ENCODE measurements around the gene NCAM2.

The NCAM2 gene

DNA sequence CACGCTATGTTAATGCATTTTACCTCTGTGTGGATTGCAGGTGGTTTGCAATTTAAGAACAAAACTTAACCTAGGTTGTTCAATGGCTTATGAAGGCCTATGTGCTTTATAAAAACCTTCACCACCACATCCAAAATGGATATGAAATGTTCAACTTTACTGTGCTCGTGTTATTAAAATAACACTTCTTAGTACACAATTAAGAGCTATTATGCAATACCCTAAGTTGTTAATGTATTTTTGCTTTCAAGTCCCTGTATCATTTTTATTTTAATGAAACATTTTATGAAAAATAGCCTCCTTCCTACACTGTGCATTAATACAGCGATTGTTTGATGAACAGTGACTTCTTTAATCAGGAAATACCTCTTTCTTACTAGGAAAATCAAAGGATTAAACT, 12.0 kb downstream of the NCAM2 start:
- no peak for DNase-seq
- no peaks in the 10 kb centered on the region for H3K36me3 Mint-ChIP-seq (ENCODE audit: low read depth)
- H3K4me3 Mint-ChIP-seq = no peak overlapping the region
- H3K27me3 Mint-ChIP-seq (ENCODE audit: low read depth, poor library complexity) = peaks cover 3% of the 10 kb centered on the region
- no peaks in the 10 kb centered on the region for H3K9me3 Mint-ChIP-seq
- no peak overlapping the region for H3K27ac Mint-ChIP-seq
- TF ChIP-seq, protein P1, sequence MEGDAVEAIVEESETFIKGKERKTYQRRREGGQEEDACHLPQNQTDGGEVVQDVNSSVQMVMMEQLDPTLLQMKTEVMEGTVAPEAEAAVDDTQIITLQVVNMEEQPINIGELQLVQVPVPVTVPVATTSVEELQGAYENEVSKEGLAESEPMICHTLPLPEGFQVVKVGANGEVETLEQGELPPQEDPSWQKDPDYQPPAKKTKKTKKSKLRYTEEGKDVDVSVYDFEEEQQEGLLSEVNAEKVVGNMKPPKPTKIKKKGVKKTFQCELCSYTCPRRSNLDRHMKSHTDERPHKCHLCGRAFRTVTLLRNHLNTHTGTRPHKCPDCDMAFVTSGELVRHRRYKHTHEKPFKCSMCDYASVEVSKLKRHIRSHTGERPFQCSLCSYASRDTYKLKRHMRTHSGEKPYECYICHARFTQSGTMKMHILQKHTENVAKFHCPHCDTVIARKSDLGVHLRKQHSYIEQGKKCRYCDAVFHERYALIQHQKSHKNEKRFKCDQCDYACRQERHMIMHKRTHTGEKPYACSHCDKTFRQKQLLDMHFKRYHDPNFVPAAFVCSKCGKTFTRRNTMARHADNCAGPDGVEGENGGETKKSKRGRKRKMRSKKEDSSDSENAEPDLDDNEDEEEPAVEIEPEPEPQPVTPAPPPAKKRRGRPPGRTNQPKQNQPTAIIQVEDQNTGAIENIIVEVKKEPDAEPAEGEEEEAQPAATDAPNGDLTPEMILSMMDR (IDR thresholded peaks at IDR 0.05) = no peak
- no peaks in the 10 kb centered on the region for H3K4me1 Mint-ChIP-seq

GRCh38 chr21:21010698-21011097, 12.5 kb downstream of the NCAM2 start:
- DNase-seq = no peak
- Mint-ChIP-seq H3K4me3 (no peak overlapping the region), H3K9me3 (no peaks in the 10 kb centered on the region), H3K4me1 (no peaks in the 10 kb centered on the region), H3K27me3 (ENCODE audit: low read depth, poor library complexity) (peaks cover 3% of the 10 kb centered on the region), H3K27ac (no peak overlapping the region), H3K36me3 (ENCODE audit: low read depth) (no peaks in the 10 kb centered on the region)
- TF ChIP-seq, protein P1 (IDR thresholded peaks at IDR 0.05) = no peak

GRCh38 chr21:21018821-21019220, 20.6 kb downstream of the NCAM2 start:
- TF ChIP-seq, protein P1 (IDR thresholded peaks at IDR 0.05) = no peak

DNA sequence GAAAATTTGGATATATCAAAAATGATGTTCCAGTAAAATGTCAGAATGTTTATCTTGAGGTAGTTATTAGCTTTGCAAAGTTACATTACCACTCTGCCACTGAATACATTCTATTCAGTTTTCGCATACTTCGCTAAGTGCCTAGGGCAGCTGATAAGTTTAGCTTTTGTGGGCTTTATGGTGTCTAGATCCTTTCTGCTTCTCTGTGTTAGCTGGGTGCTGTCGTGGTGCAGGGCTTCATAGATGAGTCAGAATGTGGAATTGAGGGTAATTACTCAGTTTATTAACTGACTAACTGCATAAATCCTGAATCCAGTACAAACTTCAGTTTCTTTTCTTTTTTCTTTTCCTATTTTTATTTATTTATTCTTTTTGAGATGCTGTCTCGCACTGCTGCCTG, 21.5 kb downstream of the NCAM2 start:
- no peaks in the 10 kb centered on the region for H3K27me3 Mint-ChIP-seq (ENCODE audit: low read depth, poor library complexity)
- H3K4me1 Mint-ChIP-seq = no peaks in the 10 kb centered on the region
- H3K36me3 Mint-ChIP-seq (ENCODE audit: low read depth) = no peaks in the 10 kb centered on the region
- TF ChIP-seq, protein P1 (IDR thresholded peaks at IDR 0.05) = no peak
- no peak overlapping the region for H3K4me3 Mint-ChIP-seq
- DNase-seq = no peak
- H3K9me3 Mint-ChIP-seq = no peaks in the 10 kb centered on the region
- no peak overlapping the region for H3K27ac Mint-ChIP-seq

More at GRCh38 chr21:21018821-21019220, 20.6 kb downstream of the NCAM2 start:
- no peaks in the 10 kb centered on the region for H3K4me1 Mint-ChIP-seq
- H3K27me3 Mint-ChIP-seq (ENCODE audit: low read depth, poor library complexity) = no peaks in the 10 kb centered on the region
- no peak overlapping the region for H3K4me3 Mint-ChIP-seq
- H3K27ac Mint-ChIP-seq = no peak overlapping the region
- DNase-seq = no peak
- no peaks in the 10 kb centered on the region for H3K9me3 Mint-ChIP-seq
- no peaks in the 10 kb centered on the region for H3K36me3 Mint-ChIP-seq (ENCODE audit: low read depth)

DNA sequence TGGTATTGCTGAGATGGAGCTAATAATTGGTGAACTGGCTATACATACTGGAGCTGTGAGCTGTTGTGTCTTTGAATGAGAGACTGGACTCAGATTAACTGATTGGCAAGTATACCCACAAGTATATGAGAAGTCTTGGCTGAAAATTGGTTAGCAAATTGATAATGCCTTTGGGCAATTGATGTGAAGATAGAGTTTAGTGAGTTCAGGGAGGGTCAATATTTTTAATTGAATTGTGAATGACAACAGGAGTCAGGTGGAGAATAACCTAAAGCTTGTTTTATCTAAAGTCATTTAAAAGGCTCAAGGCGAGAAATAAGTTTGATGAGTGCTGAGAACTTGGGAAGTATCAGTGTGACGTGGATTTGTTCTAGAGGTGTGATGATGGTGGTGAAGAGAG, 27.5 kb downstream of the NCAM2 start:
- DNase-seq = no peak
- H3K36me3 Mint-ChIP-seq (ENCODE audit: low read depth) = no peaks in the 10 kb centered on the region
- no peak overlapping the region for H3K4me3 Mint-ChIP-seq
- no peaks in the 10 kb centered on the region for H3K4me1 Mint-ChIP-seq
- no peaks in the 10 kb centered on the region for H3K27me3 Mint-ChIP-seq (ENCODE audit: low read depth, poor library complexity)
- H3K27ac Mint-ChIP-seq = no peak overlapping the region
- no peaks in the 10 kb centered on the region for H3K9me3 Mint-ChIP-seq
- TF ChIP-seq, protein P1 (IDR thresholded peaks at IDR 0.05) = no peak

DNA sequence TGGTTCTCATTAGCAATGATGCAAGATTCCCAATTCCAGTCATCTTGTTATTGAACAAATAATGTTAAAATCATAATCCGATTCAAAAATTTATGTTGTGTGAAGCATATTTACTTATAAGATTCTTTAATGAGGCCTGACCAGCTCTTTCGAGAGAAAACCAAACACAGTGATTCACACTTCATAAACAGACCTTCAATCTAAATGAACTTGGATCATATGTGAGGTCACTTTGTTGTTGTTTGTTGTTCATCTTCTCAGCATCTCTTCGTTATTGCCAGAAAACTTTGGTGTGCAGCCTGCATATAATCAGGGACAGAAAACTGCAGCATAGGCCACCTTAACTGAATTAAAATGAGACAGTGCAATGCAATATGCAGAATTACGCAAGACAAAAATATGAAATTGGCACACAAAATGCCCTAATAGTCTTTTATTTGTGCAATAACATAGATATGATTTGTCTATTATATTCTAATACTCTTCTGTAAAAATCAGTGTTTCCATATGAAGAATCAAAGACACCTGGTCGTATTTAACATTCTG, 30.1 kb downstream of the NCAM2 start:
- Mint-ChIP-seq H3K4me3 (no peak overlapping the region), H3K36me3 (ENCODE audit: low read depth) (no peaks in the 10 kb centered on the region), H3K27me3 (ENCODE audit: low read depth, poor library complexity) (no peaks in the 10 kb centered on the region), H3K9me3 (no peaks in the 10 kb centered on the region), H3K27ac (no peak overlapping the region), H3K4me1 (no peaks in the 10 kb centered on the region)
- TF ChIP-seq, protein P1 (IDR thresholded peaks at IDR 0.05) = no peak
- no peak for DNase-seq
